A673 (cell line): ENCODE measurements around the gene NCKAP5.

ENCODE experiments used
- CTCF ChIP-seq: fragments of 300-800, 200-600 bp; sonication (generic); conservative IDR thresholded peaks from 2 replicates; pipeline ENCODE4 v1.5.1; 2017; ENCODE audit warnings: low read depth, mild to moderate bottlenecking, antibody characterized with exemption, low read length, moderate library complexity, mixed read lengths
- EZH2 ChIP-seq: fragments of 200-600 bp; sonication (generic); IDR thresholded peaks from 2 replicates; pipeline ENCODE4 v1.6.1; 2017; ENCODE audit warnings: borderline replicate concordance, low read depth, mild to moderate bottlenecking, mixed read lengths, antibody characterized with exemption, low read length; ENCODE audit not compliant: poor library complexity, severe bottlenecking

- TF ChIP-seq EZH2 (no peak), CTCF (no peak)
Measured at GRCh38 chr2:133130548-133131246, 437.6 kb downstream of the NCKAP5 start.
